GM10847 (cell line): ENCODE measurements around the gene RNF182.

Experiments
- POLR2A ChIP-seq: IDR thresholded peaks from 2 replicates; pipeline ENCODE4 v1.6.1; 2011; ENCODE audit not compliant: insufficient read length; ENCODE audit errors: extremely low read depth

Gene RNF182

DNA sequence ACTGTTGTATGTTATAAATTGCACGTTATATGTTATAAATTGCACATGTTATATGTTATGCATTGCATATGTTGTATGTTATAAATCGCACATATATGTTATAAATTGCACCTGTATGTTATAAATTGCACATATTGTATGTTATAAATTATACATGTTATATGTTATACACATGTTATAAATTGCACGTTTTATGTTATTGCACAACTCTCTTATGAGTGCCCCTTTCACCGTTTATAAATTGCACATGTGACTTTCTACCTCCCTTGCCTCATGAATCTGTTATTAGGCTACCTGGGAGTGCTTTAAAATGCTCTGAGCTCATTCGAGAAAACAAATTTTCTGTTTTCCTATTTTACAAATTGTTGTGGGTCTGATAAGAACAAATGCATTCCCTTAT is 84.1 kb downstream of the RNF182 start:
- no peak for TF ChIP-seq POLR2A

DNA sequence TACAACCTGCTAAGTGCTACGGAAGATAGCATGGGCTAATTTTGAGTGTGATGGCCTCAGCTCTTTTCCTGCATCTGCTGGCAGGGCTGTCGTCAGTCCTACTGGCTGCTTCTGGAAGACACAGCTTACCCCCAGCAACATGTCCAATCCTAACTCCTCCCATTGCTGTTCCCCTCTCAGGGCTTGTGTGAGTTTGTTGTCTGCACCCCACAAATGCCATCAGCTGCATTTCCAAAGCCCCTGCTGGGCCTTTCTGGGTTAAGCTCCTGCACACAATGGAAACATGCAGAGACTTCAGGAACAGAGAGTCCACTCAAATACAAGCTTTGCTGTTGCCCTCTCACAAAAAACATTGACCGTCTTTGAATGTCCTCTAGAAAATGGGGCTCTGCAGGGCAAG is 84.7 kb downstream of the RNF182 start:
- no peak for TF ChIP-seq POLR2A

DNA sequence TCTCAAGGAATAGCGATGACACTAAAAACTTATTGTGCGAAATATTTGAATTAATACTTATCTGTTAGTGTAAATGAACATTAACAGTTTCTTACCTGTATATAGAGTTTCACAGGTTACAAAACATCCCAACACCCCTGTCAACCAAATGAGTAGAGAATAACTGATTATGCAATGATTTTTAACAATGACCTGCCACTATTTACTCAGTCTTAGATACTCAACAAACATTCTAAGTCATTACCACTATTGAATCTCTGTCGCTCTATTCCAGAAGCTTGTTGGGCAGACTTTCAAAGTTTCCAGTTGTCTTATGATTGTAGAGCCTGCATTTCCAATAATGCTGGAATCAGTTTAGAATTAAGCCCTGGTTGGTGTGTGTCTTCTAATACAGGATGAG is 85.5 kb downstream of the RNF182 start:
- no peak for TF ChIP-seq POLR2A

DNA sequence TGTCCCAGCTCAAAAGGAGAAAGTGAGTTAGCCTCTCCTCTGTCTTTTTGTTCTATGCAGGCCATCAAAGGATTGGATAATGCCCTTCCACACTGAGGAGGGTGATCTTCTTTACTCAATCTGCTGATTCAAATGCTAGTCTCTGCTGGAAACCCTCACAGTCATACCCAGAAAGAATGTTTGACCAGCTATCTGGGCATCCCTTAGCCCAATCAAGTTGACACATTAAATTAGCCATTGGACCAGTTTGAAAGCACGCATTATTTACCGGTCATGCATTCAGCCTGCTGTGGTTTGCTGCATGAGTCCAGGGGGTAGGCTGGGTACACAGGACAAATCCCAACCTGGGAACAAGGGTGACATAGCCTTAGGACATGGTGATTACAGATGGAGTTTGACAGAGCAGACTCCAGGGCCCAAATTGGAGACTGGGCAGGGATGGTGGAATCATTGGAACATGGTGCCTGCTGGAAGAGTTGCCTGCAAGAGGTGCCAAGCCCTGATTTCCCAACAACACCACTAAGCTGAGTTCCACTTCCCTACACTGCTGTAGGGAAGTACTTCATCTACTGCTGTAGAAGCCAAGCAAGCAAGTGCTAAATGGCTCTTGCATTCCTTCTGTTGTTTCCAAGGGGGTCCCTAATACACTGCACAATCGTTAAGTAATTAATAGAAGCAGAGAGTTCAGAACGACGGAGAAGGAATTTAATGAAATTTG is 87.7 kb downstream of the RNF182 start:
- no peak for TF ChIP-seq POLR2A

DNA sequence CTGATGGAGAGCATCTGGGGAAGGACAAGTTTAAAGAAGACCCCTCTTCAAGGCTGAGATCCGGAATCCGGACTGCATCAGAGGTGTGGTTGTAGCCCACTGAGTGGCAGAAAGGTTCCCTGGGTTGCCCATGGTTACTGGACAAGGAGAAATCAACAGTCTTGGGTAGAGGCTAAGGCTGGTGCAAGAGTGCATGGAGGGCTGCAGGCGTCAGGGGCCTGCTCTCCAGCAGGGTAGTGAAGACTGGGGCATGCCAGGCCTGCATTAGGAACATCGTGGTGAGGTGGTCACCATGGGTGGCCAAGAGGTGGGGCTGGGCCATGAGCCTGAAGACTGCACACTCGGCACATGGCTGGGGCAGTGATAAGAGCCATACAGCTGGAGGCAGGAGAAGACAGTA is 91.2 kb downstream of the RNF182 start:
- no peak for TF ChIP-seq POLR2A

DNA sequence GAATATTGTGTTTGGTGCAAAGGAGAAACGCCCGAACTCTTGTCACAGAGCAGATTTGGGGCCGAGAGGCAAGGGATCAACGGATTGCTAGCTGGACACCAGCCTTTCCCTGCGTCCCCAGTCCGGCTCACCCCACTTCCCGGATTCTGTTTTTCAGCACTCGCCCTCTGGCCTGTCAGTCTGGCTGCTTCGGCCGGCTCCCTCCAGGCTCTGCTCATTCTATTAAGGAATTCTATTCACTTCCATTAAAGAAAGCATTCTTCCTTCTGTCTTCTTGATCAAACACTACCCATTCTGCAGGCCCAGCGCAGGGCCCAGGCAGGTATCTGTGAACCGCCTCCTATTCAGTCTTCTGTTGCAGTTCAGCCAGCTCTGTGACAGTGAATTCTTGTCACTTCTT is 91.7 kb downstream of the RNF182 start:
- no peak for TF ChIP-seq POLR2A

DNA sequence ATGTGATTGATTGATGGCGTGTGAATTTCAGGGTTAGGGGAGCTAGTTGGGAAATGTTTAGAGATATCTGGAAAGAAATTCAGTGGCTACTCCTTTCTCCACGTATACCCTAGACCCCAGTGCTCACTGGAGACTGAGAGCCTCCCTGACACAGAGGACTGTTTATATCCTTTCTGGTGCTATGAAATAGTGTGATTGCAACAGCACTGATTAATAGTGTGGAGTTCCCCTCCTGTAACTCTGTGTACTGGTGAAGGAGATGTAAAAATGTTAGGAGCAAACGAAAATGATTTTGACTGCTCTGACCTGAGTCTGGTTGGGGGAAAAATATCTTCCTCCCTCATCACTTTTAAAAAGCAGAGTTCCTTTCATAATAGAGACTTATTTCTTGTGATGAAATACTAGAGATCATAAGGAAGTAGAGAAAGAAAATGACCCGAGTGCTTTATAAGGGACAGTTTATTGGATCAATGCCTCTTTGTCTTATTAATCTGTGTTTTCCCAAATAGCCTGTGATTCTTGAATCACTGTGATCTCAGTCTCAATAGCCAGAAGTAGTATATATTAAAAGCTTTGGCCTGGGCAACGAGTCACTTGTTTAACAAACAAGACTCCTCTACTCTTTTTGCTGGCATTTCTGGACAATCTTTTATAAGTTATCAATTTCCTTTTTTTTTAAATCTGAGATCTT is 92.3 kb downstream of the RNF182 start:
- TF ChIP-seq POLR2A: no peak

DNA sequence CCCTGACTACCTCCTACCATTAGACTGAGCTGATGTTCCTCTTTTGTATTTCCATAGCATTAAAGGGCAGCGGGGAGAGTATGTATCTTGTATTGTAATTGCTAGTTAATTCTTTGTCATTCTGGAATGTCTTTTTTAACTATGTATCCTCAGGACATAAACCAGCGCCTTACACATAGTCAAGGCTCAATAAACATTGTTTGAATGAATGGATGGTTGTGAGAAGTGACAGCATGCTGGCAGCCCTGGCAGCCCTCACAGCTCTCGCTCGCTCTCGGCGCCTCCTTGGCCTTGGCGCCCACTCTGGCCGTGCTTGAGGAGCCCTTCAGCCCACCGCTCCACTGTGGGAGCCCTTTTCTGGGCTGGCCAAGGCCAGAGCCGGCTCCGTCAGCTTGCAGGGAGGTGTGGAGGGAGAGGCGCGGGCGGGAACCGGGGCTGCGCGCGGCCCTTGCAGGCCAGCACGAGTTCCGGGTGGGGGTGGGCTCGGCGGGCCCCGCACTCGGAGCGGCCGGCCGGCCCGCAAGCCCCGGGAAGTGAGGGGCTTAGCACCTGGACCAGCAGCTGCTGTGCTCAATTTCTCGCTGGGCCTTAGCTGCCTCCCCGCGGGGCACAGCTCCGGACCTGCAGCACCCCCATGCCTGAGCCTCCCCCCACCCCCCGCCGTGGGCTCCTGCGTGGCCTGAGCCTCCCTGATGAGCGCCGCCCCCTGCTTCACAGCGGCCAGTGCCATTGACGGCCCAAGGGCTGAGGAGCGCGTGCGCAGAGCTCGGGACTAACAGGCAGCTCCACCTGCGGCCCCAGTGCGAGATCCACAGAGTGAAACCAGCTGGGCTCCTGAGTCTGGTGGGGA is 93.1 kb downstream of the RNF182 start:
- no peak for TF ChIP-seq POLR2A

DNA sequence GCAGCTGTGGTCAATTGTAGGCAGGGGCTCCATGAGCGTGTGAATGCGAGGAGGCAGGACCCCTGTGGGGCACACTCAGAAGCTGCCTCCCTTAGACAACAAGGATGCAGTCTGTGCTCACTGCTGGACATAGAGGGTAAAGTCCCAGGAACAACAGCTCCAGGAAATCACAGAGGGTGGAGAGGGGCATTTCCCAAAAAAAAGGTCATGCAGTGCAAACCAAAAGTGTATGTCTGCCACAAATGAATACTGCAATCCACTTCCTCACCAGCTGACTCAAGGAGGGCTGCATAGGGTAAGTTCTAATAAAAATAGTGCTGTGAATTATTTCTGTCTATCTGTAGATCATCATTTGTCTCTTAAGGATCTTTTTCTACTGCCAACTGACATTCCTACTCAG is 95.8 kb downstream of the RNF182 start:
- TF ChIP-seq POLR2A: no peak

DNA sequence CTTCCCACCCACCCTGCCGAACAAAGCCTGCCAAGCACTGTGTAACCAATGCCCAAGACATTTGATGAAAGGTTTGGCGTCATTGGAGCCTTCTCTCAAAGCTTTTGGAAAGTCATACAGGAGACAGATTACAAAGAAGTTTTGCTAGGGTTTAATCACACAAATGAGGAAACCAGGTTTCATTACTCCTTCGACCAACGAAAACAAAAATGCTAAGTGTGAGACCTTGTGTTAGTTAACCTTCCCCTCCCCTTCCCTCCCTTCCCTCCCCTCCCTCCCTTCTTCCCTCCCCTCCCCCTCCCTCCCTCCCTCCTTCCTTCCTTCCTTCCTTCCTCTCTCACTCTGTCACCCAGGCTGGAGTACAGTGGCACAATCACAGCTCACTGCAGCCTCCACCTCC is 96.7 kb downstream of the RNF182 start:
- TF ChIP-seq POLR2A: no peak

DNA sequence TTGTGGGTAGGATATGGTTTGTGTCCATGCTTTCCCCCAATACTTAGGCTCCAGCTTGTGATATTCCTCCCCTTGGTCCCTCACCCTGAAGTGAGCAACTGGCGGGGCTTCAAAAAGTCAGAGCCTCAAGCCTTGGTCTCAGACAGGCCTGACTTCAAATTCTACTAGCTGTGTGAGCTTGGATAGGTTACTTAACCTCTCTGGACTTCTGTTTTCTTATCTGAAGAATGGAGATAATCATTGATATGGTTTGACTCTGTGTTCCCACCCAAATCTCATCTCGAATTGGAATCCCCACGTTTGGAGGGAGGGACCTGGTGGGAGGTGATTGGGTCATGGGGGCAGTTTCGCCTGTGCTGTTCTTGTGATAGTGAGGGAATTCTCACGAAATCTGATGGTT is 97.9 kb downstream of the RNF182 start:
- no peak for TF ChIP-seq POLR2A

DNA sequence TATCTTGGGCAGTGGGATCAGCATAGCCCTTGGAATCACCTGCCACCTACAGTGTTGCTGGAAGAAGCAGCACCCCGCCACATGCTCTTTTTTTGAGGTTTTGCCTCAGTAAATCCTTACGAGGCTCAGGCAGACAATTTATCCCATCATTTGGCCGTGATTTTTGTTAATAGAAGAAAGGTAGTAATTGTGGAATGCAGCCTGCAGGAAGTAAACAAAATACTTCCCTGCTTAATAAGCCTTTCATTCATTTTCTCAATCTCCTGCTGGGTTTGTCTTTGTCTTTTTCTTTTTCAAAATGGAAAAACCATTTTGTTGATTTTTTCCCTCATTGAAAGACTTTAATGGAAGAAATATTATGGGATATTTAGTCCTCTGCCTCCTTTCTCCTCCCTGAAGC is 99.1 kb downstream of the RNF182 start:
- no peak for TF ChIP-seq POLR2A

DNA sequence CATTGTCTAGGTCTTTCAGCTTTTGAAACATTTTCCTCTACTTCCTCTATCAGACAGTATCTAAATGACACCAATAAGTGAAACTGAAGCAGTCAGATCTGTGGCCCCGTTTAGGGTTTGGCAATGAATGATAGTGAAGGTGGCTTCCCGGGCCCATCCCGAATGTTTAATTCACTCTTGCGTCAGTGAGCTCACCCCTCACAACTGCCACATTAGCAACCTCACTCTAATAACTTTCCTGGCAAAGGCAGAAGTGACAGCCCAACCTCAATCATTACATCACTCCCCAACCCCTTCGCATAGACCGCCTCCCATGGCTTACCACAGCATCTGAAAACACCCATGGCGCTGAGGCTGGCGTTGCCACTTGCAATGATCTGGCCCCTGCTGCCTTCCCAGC is 100.4 kb downstream of the RNF182 start:
- no peak for TF ChIP-seq POLR2A

DNA sequence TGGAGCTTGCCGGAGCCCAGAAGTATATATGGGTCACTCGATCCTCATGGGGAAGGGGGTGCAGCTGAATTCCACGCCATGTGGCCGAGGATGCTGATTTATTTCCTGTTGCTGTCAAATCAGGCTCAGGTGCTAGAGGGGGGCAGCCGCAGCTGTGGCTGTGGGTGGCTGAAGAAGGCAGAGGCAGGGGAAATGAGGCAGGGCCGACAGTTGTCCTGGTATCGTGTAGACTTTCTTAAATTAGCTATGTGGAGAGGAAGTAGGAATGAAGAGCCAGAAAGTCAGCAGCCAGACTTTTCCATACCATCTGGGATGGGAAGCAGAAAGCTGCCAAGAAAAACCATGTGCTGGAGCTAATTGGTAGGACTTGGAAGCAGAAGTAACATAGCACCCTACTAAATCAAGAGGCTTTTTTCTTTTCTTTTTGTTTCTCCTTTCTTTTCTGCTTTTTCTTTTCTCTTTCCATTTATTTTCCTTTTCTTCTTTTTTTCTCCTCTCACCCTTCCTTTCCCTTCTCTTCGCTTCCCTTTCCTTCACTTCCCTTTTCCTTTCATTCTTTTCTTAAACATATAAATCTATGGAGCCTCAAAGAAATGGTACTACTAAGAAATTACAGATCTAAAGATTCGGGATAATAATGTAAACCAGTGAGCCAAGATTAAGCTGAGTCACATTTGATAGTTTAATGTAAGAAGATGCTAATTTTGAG is 102.2 kb downstream of the RNF182 start:
- no peak for TF ChIP-seq POLR2A

DNA sequence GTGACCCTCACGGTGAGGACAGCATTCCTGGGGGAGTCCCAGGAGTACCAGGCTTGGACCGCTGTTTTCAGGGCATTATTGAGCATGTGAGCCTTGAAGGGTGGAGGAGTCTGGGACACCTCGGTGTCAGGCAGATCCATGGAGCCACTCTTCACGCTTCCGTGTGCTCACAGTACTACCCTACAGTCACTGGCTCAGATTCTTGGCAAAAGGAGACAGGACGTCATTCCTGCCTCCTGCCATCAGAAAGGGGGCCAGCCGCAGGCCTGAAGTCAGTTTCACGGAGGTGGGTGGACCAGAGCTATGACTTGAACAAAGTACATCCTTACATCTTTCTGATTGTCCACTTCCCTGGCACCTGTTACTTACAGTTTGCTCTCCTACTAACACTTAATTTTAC is 103.9 kb downstream of the RNF182 start:
- TF ChIP-seq POLR2A: no peak
